Suprapubic skin (tissue), 2 donors: ENCODE data around the gene POU5F1.
"Not testable (repeated sequence)": the region's sequence is repeated elsewhere in the genome, so short reads cannot be mapped to it uniquely, and the experiment has no call there.

ENCODE experiments used
- EP300 ChIP-seq: sonication (generic); formaldehyde crosslinking; IDR thresholded peaks from one replicate; pipeline ENCODE4 v1.6.1; 2017; ENCODE audit warnings: antibody characterized with exemption
- POLR2A ChIP-seq, 2 donors: fragments of 450-650 bp; IDR thresholded peaks; one replicate each; pipeline ENCODE4 v1.6.1; 2017; ENCODE audit warnings: antibody characterized with exemption in 2 of 2, mild to moderate bottlenecking in 2 of 2, moderate library complexity in 2 of 2

- not testable (repeated sequence) for TF ChIP-seq POLR2A (IDR thresholded peaks at IDR 0.05); EP300
Measured at GRCh38 chr6:31185695-31186051, 15.2 kb upstream of the POU5F1 start.
